ENCODE results near the gene TM4SF5.

The TM4SF5 gene

GRCh38 chr17:4771519-4772234, at the start of gene TM4SF5:
Gene TM4SF5, plus strand, starts transcription at chr17:4771886. Its CDS starts 37 bp downstream, at chr17:4771923.
- peak; percentile 89 for DNase-seq

GRCh38 chr17:4722678-4723240, 48.9 kb upstream of the TM4SF5 start:
- DNase-seq: no peak

- no peak for DNase-seq
These were observed 47.0 kb upstream of the TM4SF5 start for GRCh38 chr17:4724650-4725049.

GRCh38 chr17:4725646-4726310, 45.9 kb upstream of the TM4SF5 start:
- DNase-seq: no peak

- DNase-seq: no peak
These were observed 43.6 kb upstream of the TM4SF5 start for GRCh38 chr17:4728124-4728523.

- no peak for DNase-seq
These were observed 38.6 kb upstream of the TM4SF5 start for GRCh38 chr17:4733073-4733531.

- DNase-seq: no peak
These were observed 36.7 kb upstream of the TM4SF5 start for GRCh38 chr17:4734857-4735475.

GRCh38 chr17:4735876-4736651, 35.6 kb upstream of the TM4SF5 start:
- no peak for DNase-seq

GRCh38 chr17:4738136-4739121, 33.3 kb upstream of the TM4SF5 start:
- DNase-seq: no peak

- DNase-seq: peak; percentile 18
These were observed 32.3 kb upstream of the TM4SF5 start, which contains the start of the genes CXCL16 and ZMYND15 for GRCh38 chr17:4739122-4740024. Gene CXCL16, minus strand, starts transcription at chr17:4739928. Its CDS starts 589 bp downstream, at chr17:4739339. Gene ZMYND15, plus strand, starts transcription at chr17:4739833. Its CDS starts 716 bp downstream, at chr17:4740549.

GRCh38 chr17:4740025-4740351, 31.7 kb upstream of the TM4SF5 start:
- DNase-seq: no peak

- no peak for DNase-seq
These were observed 31.1 kb upstream of the TM4SF5 start for GRCh38 chr17:4740584-4740983.

- DNase-seq: no peak
These were observed 30.1 kb upstream of the TM4SF5 start for GRCh38 chr17:4741544-4741943.

GRCh38 chr17:4742133-4742532, 29.6 kb upstream of the TM4SF5 start:
- no peak for DNase-seq

- DNase-seq: no peak
These were observed 29.1 kb upstream of the TM4SF5 start for GRCh38 chr17:4742629-4743028.

- no peak for DNase-seq
These were observed 28.5 kb upstream of the TM4SF5 start for GRCh38 chr17:4743216-4743615.

GRCh38 chr17:4743898-4744297, 27.8 kb upstream of the TM4SF5 start:
- no peak for DNase-seq

- DNase-seq: no peak
These were observed 26.4 kb upstream of the TM4SF5 start for GRCh38 chr17:4744999-4745969.

- DNase-seq: no peak
These were observed 23.8 kb upstream of the TM4SF5 start for GRCh38 chr17:4747847-4748246.
